Measurements from ENCODE around the gene SECISBP2.

The SECISBP2 gene

DNA sequence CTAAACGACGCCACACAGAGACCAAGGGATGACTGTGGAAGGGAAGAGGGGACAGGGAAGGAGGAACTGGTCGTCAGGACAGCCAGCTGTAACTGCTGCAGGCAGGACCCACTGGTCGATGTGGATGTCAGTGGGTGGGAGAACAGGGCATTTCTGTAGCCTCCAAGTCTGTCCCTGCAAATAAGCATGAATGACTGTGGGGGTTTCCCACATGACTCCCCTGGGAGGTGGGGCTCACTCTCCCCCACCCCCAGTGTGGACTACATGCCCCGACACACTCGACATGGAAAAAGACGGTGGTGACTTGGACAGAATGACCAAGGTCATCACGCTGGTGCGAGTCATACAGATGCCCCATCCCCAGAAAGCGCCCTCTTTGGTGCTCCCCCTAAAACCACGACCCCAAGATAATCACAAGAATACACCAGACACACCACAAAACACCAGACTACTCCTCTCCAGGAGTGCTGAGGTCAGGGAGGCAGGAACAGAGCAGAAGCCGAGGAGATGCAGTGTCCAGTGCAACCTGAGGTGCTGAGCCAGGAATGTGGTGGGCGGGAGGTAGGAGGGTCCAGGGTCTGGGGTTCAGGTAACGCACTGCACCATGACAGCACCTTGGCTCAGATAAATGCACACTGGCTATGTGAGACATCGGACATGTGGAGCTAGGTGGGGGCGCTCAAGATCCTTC, 64.9 kb downstream of the SECISBP2 start:
- DNase-seq (ENCODE audit: low read depth): no peak

DNA sequence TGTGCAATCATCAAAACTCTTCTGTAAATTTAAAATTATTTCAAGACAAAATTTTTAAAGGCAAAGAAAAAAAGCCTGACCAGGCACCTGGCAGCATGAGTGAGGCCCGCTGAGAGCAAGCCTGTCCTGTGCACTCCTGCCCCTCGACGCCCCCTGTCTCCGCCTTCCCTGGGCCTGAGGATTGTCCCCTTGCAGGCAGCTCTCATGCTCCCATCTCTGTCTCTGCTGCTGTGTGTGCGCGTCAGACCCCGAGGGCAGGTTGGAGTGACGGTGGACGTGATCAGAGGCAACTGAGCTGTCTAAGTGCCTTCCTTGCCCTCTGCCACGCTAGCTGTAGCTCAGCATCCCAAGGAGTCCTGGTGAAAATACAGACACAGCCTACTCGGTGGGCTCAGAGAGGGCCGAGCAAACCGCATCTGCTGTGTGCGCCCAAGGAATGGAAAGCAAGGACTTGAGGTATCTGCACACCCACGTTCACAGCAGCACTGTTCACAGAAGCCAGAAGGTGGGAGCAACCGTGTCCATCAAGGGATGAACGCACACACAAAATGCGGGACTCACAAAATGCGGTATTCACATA, 65.5 kb downstream of the SECISBP2 start:
- DNase-seq (ENCODE audit: low read depth): no peak

DNA sequence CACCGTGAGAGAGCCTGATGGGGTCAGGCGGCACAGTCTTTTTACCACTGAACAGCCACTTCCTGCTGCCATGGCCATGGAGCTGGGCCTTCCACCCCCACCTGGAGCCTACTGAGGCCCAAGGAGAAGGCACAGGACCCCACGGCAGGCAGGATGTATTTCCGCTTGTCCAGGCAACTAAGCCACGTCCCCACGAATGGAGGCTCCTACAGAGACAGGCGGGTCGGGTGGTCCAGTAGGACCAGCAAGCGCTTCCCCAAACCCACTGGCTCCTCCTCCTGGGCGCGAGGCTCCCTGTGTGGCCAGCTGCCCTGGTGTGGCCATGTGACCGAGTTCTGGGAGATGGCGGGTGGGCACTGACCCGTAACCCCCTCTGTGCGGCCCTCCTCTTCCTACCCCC, 66.5 kb downstream of the SECISBP2 start:
- no peak for DNase-seq (ENCODE audit: low read depth)

DNA sequence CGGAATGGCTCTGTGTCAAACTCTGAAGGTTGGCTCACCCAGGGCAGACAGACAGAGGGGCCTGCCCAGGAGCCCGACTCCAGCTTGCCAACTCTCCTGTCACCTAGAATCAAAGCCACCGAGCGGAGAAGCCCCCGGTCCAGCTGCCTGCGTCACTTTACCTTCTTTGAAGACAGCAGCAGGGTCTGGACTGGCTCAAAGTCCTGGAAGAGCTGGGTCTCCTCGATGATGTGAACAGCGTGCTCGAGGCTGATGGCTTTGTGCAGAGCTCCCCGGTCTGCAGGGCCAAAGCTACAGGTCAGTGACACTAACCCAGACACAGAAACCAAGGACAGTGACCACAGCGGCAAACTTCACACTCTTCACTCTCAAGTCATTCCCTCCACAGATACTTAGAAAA, 67.9 kb downstream of the SECISBP2 start:
- no peak for DNase-seq (ENCODE audit: low read depth)

DNA sequence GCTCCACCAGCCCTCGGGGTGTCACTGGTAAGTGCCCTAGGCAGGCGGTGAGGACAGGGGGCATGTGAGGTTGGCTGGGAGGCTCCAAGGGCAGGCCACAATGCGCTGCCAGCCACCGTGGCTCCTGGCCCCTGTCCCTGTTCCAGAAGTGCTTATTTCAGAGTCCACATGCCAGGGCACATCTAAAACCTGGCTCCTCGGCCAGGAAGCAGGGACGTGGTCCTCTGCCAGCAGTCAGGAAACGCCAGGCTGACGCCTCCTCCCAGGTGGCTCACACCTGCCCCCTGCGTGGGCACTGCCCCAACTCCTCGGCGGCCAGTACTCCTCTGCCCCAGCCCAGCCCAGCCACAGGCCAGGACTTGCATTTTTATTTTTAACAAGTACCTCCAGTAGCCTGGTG, 68.5 kb downstream of the SECISBP2 start:
- no peak for DNase-seq (ENCODE audit: low read depth)

DNA sequence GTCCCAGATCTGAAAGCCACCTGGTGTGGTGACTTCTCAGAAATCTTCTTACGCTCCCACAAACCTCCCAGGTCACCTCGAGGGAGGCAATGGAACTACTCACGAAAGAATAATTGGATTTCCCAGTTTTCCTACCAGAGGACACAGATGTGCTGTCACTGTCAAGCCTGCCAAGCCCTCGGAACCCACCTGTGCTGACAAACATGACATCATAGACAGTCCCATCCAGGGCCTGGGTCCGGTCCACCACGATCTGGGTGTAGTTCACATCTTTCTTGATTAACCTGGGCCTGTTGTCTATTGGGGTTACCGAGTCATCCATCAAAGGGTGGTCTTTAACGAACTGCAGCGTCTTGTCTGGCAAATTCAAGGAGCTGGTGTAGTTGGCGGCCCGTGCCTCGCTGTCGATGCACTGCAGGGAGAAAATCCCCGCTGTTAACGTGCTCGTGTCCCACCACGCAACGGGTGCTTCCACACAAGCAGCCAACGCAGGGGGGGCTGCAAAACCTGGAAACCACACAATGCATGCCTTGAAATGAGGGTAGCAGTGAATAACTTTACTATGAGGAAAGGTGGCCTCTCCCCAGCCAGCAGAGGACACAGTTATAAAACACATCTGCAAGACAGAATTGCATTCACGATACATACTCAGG, 69.0 kb downstream of the SECISBP2 start:
- no peak for DNase-seq (ENCODE audit: low read depth)

DNA sequence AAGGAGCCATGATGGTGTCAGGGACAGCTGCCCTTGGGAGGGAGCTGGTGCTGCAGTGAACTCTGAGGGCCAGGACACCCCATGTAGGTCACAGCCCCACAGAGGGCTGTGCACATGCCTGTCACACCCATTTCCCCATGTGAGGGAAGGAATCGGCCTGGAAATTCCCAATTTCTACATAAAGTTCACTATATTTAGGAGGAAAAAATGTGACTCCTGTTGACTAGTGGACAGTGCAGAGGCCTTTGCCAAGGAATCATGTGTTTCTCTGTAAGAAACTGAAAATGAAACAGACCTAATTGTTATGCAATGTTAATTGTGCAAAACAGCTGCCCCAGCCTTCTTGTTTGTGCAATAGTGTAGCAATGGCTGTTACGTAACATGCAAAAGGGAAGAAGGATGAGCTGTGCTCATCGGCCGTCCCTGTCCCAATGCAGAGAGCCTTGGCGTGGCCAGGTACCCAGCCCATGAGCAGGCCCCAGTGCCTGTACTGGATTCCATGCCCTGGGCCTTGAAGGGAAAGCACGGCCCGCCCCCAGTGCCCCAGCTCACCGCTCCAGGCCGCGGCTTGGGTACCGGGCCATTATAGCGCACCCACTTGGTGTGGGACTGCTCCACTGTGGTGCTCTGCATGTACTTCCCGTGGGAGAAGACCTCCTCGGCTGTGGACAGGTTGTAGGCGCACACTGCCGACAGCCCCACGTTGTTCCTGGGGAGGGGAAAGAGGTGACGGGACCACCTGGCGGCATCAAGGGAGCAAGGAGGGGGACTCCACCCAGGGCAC, 70.0 kb downstream of the SECISBP2 start:
- peak; percentile 70 for DNase-seq (ENCODE audit: low read depth)

DNA sequence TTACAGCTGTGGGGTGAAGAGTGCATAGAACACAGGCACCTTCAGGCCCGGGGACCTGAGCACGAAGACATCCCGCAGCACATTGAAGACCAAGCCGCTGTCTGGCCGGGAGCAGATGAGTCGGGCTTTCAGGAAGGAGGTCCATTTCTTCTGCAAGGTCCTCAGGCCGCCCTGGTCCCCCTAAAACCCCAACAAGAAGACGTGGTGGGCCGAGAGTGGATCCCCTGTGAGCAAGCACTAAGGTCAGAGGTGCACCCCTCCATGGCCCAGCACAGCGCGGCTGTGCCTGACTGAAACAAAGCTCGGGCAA, 70.5 kb downstream of the SECISBP2 start:
- no peak for DNase-seq (ENCODE audit: low read depth)

DNA sequence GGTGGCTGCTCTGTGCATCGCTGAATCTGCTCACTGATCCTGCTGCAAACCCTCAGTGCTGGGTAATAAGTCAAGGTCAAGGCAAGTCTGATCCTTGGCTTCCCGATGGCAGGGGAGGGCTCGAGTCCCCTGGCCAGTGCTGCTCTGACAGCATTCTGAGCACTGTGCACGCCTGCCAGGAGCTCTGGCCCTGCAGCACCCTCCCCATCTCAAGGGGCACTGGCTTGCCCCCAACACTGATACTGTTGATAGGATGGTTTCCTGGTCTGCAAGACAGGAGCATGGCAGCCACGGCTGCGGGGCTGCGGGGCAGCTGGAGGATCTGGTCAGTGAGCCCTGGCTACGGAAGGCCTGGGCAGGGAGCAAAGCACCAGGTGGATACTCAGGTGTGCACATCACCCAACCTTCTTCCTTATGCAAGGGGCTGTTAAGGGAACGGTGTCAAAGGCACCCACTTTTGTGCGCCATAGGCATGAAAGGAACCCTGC, 71.8 kb downstream of the SECISBP2 start:
- DNase-seq (ENCODE audit: low read depth): no peak

DNA sequence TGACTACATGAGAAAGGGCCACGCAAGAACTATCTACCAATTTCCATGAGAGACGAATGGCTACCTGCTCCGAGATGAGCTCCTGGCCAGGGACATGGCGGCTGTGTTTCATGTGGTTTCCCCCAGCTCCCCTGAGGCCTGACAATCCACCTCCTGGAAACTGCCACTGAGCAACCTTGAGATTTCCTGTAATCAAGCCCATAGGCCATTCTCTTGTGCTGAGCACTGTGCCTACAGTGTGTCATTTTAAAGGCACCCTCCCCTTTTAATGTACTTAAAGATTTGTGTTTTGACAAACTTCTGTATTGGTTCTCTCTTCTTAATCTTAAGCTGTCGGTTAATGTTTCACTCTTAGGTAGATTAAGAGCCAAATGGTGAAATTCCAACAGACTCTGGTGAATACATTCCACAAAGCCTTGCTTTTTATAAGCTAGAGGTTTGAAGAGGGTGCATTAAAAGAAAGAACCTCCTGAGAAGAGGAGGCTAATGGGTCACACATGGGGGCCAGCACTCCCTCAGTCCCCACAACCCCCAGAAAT, 72.3 kb downstream of the SECISBP2 start:
- DNase-seq (ENCODE audit: low read depth): no peak

DNA sequence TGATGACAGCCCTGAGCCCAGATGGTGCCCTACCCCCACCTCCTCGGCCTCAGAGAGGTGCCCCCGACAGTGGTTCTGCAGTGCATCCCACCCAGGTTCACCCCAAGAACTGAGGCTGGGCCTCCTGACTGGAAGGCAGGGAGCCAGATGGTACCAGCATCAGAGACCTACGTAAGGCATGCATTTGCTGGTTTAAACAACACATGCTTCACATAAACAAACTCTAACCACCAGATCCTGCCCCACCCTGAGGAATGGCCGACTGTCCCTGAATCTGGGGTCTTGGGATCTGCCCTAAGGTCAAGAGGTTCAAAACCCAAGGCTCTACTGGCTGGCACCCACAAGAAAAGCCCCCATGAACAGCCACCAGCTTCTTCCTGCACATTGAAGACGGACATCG, 73.3 kb downstream of the SECISBP2 start:
- DNase-seq (ENCODE audit: low read depth): no peak

DNA sequence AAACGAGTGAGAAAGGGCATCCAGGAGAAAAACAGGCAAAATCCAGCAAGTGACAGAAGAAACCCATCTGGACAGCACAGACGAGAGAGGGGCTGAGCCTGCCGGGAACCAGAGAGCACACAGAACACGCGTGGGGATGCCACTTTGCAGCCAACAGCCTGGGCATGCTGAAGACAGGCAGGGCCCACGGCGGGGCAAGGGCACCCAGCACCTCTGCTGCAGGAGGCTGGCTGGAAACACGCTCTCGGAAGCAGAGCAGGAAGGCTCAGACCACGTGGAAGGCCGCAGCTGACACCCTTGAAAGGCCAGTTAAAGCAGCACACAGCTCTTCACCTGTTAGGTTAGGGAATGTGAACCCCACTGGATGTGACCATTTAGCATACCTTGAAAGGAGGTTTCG, 76.1 kb downstream of the SECISBP2 start:
- DNase-seq (ENCODE audit: low read depth): no peak

DNA sequence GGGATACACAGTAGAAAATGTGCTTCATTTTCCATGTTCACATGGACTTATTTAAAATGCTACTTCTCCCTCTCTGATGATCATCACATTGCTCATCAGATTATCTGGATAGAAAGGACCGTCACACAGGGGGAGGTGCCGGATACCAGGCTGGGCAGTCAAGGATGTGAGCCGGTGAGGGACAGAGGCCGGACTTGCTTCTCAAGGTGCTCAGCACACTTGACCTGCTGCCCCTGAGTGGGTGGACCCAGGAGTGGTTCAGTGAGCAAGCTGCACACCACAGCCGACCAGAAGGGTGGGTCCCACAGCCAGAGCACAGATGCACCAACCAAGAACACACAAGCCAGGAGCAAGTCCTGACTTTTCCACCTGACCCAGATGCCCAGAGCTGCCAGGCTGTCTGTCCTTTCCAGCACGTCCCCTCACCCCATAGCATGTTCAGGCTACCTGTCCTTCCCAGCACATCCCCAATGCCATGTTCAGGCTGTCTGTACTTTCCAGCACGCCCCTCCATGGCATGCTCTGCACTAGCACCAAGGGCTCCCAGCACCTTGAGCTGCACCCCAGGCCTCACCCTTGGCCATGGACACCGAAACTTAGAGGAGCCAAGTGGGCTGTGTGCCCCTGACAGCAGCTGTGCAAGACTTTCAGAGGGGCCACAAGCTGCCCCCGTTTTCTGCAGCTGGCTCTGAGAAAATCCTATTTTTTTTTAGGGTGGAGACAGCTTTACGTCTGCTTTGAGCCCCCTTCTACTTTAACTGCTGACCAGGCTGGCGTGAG, 77.8 kb downstream of the SECISBP2 start:
- DNase-seq (ENCODE audit: low read depth): no peak

DNA sequence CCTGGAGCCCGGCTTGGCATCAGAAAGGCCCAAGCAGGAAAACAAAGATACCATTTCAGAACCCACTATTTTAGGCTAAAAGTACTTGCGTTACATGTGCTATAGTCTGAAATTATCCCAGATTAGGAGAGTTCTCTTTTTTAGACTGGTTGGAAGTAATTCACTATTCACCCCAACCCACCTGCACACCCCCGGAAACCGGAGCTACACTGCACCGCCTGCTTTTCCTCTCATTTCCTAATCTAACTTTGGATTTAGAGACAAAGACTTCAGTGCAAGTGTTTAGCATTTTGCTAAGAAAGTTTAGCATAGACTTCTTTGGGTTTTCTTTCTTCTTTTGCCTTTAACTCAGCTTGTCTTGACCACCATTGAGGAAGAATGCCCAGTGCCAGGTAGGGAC, 79.2 kb downstream of the SECISBP2 start:
- no peak for DNase-seq (ENCODE audit: low read depth)

DNA sequence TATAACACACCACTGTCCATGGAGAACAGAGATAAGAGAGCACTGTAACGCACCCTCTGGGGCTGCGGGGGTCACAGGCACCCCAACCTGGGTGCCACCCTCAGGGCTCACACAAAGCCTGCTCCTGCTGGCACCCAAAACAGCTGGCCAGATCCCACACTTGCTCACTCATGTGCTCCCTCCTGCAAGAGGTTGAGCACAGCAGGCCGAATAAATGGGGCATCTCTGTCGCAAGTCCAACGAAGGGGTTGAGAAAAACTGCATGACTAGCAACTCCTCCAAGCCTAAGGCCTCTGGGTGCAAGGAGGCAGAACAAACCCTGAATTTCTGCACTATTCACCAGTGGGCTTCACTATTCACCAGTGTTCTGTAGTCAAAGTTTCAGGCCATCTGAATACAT, 80.3 kb downstream of the SECISBP2 start:
- DNase-seq (ENCODE audit: low read depth): no peak

DNA sequence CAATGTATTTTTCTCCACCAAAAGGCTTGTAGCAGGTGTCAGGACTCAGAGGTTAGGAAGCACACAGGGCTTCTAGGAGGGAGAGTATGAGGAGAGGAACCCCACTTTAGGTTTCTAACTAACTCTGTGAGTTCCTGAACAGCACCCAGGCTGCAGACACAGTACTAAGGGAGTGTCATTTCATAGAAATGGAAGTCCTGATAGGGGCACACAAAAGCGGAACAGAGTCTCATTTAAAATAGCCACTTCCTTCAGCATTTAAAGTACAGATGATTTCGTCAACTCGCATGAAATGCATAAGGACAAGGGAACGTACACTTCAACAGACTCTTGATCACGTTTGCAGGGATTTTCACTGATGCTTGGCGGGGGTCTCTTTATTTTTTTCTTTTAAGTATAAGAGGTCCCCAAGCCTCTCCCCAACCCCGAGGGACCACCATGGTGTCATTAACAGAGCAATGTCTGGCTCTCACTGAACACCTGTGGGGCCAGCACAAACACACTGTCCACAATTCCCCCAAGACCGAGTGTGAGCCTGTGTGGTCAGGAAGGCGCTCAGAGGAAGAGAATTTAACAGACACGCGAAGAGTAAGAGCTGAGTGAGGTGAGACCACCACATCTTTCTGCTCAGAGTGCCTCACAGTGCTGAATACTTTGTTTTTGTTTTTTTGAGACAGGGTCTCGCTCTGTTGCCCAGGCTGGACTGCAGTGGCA, 82.3 kb downstream of the SECISBP2 start:
- DNase-seq (ENCODE audit: low read depth): no peak

DNA sequence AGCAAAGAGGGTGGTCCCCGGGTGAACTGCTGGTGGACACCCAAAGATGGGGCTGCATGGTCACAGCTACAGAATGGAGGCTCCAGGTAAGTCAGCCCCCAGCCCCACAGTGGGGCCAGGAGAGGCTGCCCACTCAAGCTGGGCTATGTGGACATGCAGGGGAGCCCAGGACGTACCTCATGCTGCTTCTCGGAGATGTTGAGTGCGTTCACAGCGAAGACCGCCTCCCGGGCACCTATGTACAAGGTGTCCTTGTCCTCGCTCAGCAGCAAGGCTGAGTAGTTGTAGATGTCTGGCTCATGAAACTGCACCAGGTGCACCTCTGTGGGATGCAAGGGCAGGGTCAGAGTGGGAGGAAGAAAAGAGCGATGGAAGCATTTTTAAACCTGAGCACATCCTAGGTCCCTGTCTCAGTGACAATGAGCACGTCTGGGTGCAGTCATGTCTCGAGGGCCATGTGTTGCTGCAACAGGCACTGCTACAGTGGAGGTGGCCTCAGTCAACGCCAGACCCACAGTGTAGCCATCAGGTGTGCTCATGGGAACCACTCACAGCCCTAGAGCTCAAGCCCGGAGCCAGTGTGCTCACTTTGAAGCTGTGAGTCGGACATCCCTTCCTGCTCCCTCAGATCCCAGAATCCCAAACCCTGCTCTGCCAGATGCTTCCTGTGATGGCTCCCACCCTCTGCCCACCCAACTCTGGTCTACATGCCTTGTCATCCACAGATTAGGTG, 84.6 kb downstream of the SECISBP2 start:
- no peak for DNase-seq (ENCODE audit: low read depth)

DNA sequence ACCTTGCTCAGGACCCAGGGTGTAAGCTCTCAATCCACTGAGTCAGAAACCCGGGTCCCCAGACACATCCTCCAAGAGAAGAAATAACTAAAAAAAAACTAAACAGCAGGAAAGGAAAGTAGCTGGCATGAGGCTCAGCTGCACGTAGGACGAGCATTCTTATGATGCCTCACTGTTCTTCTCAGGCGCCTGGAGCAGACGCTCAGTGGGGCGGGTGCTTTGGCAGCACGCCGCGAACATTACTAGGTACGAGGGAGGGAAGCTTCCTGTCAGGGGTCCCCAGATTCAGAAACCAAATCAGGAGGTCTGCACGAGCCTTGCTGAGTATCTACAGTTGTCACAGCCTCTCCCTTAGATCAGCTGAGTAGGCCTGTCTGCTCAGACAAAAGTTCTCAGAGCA, 85.8 kb downstream of the SECISBP2 start:
- DNase-seq (ENCODE audit: low read depth): no peak

DNA sequence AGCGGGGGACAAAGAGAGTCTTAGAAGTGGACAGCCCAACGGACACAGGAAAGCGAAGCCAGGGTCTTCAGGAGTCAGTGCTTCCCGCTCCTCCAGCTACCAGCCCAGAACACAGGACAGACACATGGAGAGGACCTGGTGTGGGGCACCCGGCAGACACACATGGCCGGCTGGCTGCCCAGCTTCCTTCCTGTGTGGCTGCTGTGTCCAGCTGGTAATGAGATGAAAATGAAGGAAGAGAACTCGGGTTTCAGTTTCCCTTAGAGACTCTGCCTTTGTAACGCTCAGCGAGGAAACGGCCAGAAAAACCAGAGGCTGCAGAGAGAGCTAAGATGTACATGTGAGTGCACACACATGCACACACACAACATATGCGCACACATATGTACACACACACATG, 87.5 kb downstream of the SECISBP2 start:
- DNase-seq (ENCODE audit: low read depth): no peak

DNA sequence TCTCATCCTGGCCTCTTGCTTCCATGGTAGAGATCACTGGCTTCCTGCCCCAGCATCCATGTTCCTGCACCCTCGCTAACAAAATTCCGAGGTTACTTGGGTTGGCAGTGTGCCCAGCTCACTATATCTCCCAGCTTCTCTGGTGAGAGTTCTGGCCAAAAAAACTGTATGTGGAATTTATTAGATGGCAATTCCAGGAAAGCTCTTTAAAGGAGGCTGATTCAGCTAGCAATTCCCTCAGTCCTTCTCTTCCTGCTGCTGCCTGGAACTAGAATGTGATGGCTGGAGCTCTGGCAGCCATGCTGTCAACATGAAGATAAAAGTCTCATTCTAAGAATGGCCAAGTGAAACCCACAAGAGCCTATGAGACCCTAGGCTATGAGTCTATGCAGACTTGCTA, 88.8 kb downstream of the SECISBP2 start:
- peak; percentile 52 for DNase-seq (ENCODE audit: low read depth)

All from EH (cell line).